H7 (cell line): Measurements from ENCODE around the gene KIAA0825. TPM values are rescaled to one million over a fixed set of nuclear protein-coding genes. Genes with fewer than 3 reads are reported as not detected.
"Not testable (repeated sequence)": the region's sequence is repeated elsewhere in the genome, so short reads cannot be mapped to it uniquely, and the experiment has no call there.

Experiments used
- DNase-seq: peaks from one replicate; pipeline ENCODE4 v3.0.0; 2012
- H3K27me3 ChIP-seq: 2 replicates; pipeline ENCODE4 v1.6.0; 2011; ENCODE audit warnings: mild to moderate bottlenecking, low read length; ENCODE audit not compliant: control insufficient read depth, insufficient read depth
- H3K36me3 ChIP-seq: replicated peaks from 2 replicates; pipeline ENCODE4 v1.5.1; 2011; ENCODE audit warnings: low read length; ENCODE audit not compliant: control insufficient read depth, insufficient read depth
- H3K4me3 ChIP-seq: 2 replicates; pipeline ENCODE4 v1.5.1; 2011; ENCODE audit warnings: low read depth, mild to moderate bottlenecking, control low read depth, low read length, moderate library complexity; ENCODE audit not compliant: insufficient read depth
- total RNA-seq: library from RNA; depleted of rRNA; stranded (reverse); fragments of >200 nt; shearing (Covaris generic); gene quantifications from 2 replicates; pipeline ENCODE4 v1.2.3, GENCODE V29; 2014; rRNA removed

The KIAA0825 gene
- total RNA-seq, 1 experiment from 2014 or later: 1.5 TPM

GRCh38 chr5:94153736-94154450 lies 464.5 kb downstream of the KIAA0825 start:
- DNase-seq: no peak
- Histone ChIP-seq H3K27me3 (no peaks in the 10 kb centered on the region), H3K4me3 (no peak overlapping the region), H3K36me3 (peaks cover 2% of the 10 kb centered on the region; the same call in 1 of the 2 replicates)

DNA sequence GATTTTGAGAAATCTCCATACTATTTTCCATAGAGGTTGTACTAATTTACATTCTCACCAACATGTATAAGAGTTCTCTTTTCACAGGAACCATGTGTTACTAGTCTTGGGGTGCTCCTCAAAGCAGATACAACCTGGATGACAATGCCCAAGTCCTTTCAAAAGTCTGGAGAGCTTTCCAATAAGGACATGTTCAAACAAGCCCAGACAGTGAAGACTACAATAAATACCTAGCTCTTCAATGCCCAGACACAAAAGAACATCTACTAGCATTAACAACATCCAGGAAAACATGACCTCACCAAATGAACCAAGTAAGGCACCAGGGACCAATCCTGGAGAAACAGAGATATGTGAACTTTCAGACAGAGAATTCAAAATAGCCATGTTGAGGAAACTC lies 474.8 kb downstream of the KIAA0825 start:
- DNase-seq: not testable (repeated sequence)

DNA sequence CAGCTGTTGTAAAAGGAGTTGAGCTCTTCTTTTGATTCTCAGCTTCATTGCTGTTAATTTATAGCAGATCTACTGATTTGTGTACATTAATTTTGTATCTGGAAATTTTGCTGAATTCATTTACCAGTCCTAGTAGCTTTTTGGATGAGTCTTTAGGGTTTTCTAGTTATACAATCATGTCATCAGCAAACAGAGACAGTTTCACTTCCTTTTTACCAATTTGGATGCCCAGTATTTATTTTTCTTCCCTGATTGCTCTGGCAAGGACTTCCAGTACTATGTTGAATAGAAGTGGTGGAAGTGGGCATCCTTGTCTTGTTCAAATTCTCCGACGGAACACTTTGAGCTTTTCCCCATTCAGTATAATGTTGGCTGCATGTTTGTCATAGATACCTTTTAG lies 478.1 kb downstream of the KIAA0825 start:
- DNase-seq: no peak
- no peaks in the 10 kb centered on the region; the same call in 1 of the 2 replicates for H3K36me3 ChIP-seq
- H3K4me3 ChIP-seq: no peak overlapping the region
- no peaks in the 10 kb centered on the region for H3K27me3 ChIP-seq

More for the DNA sequence above, 474.8 kb downstream of the KIAA0825 start:
- not testable (repeated sequence) for H3K4me3 ChIP-seq, H3K27me3 ChIP-seq, H3K36me3 ChIP-seq

DNA sequence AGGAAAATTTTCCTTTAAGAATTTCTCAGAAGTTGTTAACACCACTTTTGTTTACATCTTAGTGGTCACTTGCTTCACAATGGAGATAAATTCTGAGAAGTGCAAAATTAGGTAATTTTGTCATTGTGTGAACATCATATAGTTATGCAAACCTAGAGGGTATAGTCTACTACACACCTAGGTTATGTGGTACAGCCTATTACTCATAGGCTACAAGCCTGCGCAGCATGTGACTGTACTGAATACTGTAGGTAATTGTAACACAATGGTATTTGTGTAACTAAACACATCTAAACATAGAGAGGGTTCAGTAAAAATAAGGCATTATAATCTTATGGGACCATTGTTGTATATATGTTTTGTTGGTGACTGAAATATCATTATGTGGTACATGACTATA lies 488.3 kb downstream of the KIAA0825 start:
- DNase-seq: no peak
- H3K27me3 ChIP-seq: no peaks in the 10 kb centered on the region
- H3K36me3 ChIP-seq: no peaks in the 10 kb centered on the region
- no peak overlapping the region for H3K4me3 ChIP-seq

GRCh38 chr5:94125107-94125506 lies 493.3 kb downstream of the KIAA0825 start:
- DNase-seq: no peak
- Histone ChIP-seq H3K4me3 (no peak overlapping the region), H3K36me3 (no peaks in the 10 kb centered on the region), H3K27me3 (no peaks in the 10 kb centered on the region)

GRCh38 chr5:94116317-94116716 lies 502.1 kb downstream of the KIAA0825 start:
- not testable (repeated sequence) for H3K36me3 ChIP-seq, DNase-seq, H3K4me3 ChIP-seq, H3K27me3 ChIP-seq

- DNase-seq: no peak
- Histone ChIP-seq H3K36me3 (no peaks in the 10 kb centered on the region), H3K27me3 (no peaks in the 10 kb centered on the region), H3K4me3 (no peak overlapping the region)
These were observed 505.3 kb downstream of the KIAA0825 start for GRCh38 chr5:94113087-94113486.

DNA sequence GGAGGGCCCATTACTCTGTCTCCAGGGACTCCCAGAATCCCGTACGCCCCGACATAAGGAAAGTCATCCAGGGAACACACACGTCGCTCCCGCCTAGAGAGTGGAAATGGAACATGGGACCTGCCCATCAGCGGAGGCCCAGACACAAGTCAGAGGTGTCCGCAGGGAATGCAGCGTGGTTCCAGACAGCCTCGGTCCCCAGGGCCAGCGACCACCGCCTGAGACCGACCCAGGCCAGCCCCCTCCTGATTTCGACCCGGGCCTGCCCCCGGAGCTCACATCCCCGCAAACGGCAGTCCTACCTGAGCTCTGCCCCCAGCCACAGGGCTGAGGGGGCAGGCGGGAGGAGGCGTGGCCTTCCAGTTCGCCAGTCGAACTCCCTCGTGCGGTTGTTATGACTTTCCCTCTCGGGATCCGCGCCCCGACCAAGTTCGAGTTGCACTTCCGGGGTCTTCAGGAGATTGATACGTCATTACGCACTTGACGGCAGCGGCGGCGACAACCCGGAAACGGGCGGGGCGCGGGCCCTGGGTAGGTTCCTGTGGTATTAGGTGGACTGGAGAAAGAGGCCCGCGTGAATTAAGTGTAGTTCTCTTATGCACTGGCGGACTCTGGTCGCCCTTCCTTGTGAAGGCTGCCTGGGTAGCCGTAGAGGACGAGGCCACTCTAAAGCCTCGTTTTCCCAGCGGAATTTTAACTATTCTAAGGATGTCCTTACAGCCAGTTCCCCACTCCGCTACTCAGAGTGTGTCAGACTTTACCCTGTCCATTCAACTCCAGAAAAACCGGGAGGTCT lies 507.0 kb downstream of the KIAA0825 start:
- H3K4me3 ChIP-seq: peak overlapping the region; percentile 78
- no peaks in the 10 kb centered on the region for H3K36me3 ChIP-seq
- H3K27me3 ChIP-seq: no peaks in the 10 kb centered on the region
- DNase-seq: peak; percentile 92

GRCh38 chr5:94103514-94104245 lies 514.7 kb downstream of the KIAA0825 start:
- Histone ChIP-seq H3K27me3 (no peaks in the 10 kb centered on the region), H3K36me3 (no peaks in the 10 kb centered on the region), H3K4me3 (no peak overlapping the region)
- DNase-seq: no peak

Other genes starting within 250 kb of the KIAA0825 start
- 20.2 and 22.7 TPM in 2 replicates for gene SLF1, start 65 bp upstream of the KIAA0825 start, total RNA-seq